ENCODE measurements around the gene FNTB. TPM values are rescaled to one million over a fixed set of nuclear protein-coding genes. Genes with fewer than 3 reads are reported as not detected.

The FNTB gene
- total RNA-seq, 2 donors from 2014 or later, result 17.2 to 21.3 TPM

DNA sequence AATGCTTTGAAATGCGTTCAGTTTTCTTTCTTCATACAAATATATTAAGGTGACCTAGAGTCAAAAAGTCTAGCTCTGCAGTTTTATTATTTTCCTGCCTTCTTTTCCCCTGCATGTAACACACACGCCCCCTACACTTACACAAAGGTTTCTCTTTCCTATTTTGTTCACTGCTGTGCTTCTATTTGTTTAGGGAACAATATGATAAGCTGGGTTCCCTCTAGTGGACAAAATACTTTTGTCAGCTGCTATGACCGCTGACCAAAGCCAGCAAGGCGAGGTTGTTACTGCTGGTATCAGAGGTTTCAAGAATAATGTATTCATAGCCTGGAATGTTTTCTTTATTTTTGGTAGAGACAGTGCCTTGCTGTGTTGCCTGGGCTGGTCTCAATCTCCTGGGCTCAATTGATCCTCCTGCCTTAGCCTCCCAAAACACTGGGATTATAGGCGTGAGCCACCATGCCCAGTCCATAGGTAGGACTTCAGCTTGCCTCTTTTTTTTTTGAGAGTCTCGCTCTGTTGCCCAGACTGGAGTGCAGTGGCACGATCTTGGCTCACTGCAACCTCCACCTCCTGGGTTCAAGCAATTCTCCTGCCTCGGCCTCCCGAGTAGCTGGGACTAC is 33.4 kb downstream of the FNTB start:
- Histone ChIP-seq H3K4me1 (ENCODE audit: control insufficient read depth, insufficient read depth, low read length) (no peaks in the 10 kb centered on the region), H3K4me3 (ENCODE audit: low read length) (no peak overlapping the region), H3K36me3 (ENCODE audit: control insufficient read depth, insufficient read depth, low read length) (peaks cover 14% of the 10 kb centered on the region), H3K27me3 (ENCODE audit: control insufficient read depth, insufficient read depth, low read length, poor library complexity, severe bottlenecking) (no peaks in the 10 kb centered on the region), H3K9me3 (ENCODE audit: control insufficient read depth, low read length) (no peaks in the 10 kb centered on the region), H3K27ac (ENCODE audit: low read depth, low read length) (no peak overlapping the region), H3K9ac (ENCODE audit: extremely low read depth, low read length, poor library complexity, severe bottlenecking) (no peak overlapping the region)
- H3K27ac Mint-ChIP-seq, result no peak overlapping the region
- H3K4me3 Mint-ChIP-seq, result no peak overlapping the region
- H3K36me3 Mint-ChIP-seq (ENCODE audit: low read depth), result peaks cover 22% of the 10 kb centered on the region
- no peaks in the 10 kb centered on the region for H3K27me3 Mint-ChIP-seq (ENCODE audit: insufficient read depth)
- H3K4me1 Mint-ChIP-seq, result peaks cover 3% of the 10 kb centered on the region
- DNase-seq, result peak; percentile 68
- WGBS, 2 experiments (ENCODE audit: insufficient coverage in 1 of 2, insufficient read length in 1 of 2), result 87 to 94% methylated on average over 2 to 9 of the region's 9 CpGs
- TF ChIP-seq, protein P1, sequence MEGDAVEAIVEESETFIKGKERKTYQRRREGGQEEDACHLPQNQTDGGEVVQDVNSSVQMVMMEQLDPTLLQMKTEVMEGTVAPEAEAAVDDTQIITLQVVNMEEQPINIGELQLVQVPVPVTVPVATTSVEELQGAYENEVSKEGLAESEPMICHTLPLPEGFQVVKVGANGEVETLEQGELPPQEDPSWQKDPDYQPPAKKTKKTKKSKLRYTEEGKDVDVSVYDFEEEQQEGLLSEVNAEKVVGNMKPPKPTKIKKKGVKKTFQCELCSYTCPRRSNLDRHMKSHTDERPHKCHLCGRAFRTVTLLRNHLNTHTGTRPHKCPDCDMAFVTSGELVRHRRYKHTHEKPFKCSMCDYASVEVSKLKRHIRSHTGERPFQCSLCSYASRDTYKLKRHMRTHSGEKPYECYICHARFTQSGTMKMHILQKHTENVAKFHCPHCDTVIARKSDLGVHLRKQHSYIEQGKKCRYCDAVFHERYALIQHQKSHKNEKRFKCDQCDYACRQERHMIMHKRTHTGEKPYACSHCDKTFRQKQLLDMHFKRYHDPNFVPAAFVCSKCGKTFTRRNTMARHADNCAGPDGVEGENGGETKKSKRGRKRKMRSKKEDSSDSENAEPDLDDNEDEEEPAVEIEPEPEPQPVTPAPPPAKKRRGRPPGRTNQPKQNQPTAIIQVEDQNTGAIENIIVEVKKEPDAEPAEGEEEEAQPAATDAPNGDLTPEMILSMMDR (conservative IDR thresholded peaks at IDR 0.05), result peak; percentile 71
- H3K9me3 Mint-ChIP-seq, result no peaks in the 10 kb centered on the region

DNA sequence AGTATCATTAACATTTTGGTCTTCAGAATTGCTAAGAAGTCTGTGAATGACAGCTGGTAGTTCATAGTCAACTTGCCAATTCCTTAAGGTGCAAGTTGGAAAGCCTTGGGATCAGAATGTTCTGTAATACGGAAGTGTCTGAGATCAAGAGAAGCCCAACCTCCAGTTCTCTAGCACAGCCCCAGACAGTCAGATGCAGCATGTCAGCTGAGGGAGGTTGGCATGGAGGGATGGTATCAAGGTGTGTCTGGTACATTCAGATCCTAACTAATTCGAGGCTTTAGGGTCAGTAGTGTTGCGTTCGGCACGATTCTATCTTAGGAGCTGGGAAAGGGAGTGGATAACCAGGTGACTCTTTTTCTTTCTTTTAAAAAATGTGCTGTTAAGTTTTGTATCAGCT is 38.3 kb downstream of the FNTB start:
- TF ChIP-seq, protein P1 (conservative IDR thresholded peaks at IDR 0.05), result no peak
- Histone ChIP-seq H3K9me3 (ENCODE audit: control insufficient read depth, low read length) (no peaks in the 10 kb centered on the region), H3K4me3 (ENCODE audit: low read length) (no peak overlapping the region), H3K4me1 (ENCODE audit: control insufficient read depth, insufficient read depth, low read length) (no peaks in the 10 kb centered on the region), H3K27me3 (ENCODE audit: control insufficient read depth, insufficient read depth, low read length, poor library complexity, severe bottlenecking) (no peaks in the 10 kb centered on the region), H3K9ac (ENCODE audit: extremely low read depth, low read length, poor library complexity, severe bottlenecking) (no peak overlapping the region), H3K36me3 (ENCODE audit: control insufficient read depth, insufficient read depth, low read length) (peaks cover 22% of the 10 kb centered on the region), H3K27ac (ENCODE audit: low read depth, low read length) (no peak overlapping the region)
- 96 to 99% methylated on average over 4 to 5 of the region's 5 CpGs for WGBS, 2 experiments (ENCODE audit: insufficient coverage in 1 of 2, insufficient read length in 1 of 2)
- H3K36me3 Mint-ChIP-seq (ENCODE audit: low read depth), result peaks cover 23% of the 10 kb centered on the region
- no peak overlapping the region for H3K4me3 Mint-ChIP-seq
- peaks cover under 1% of the 10 kb centered on the region for H3K4me1 Mint-ChIP-seq
- no peaks in the 10 kb centered on the region for H3K9me3 Mint-ChIP-seq
- DNase-seq, result no peak
- no peak overlapping the region for H3K27ac Mint-ChIP-seq
- H3K27me3 Mint-ChIP-seq (ENCODE audit: insufficient read depth), result no peaks in the 10 kb centered on the region

DNA sequence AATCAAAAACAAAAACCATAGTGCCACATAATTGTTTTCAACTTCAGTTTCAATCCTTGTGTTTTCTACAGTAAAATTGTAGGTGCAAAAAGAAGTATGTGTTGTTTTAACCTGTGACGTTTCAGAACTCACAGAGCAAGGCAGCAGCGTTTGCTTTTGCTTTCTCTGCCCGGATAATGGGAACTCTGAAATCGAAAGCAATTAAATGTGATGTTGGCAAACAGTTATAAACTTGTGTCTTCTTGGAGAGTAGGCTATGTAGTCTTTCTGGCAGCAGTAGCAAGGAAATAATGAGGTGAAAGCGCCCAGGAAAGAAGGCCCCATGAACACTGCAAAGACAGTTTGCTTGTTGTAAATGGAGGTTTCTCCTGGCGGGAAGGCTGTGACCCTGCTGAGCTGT is 39.1 kb downstream of the FNTB start:
- Mint-ChIP-seq H3K27ac (peak overlapping the region; percentile 44), H3K9me3 (no peaks in the 10 kb centered on the region), H3K36me3 (ENCODE audit: low read depth) (peaks cover 27% of the 10 kb centered on the region), H3K27me3 (ENCODE audit: insufficient read depth) (no peaks in the 10 kb centered on the region), H3K4me1 (no peaks in the 10 kb centered on the region), H3K4me3 (no peak overlapping the region)
- H3K27me3 ChIP-seq (ENCODE audit: control insufficient read depth, insufficient read depth, low read length, poor library complexity, severe bottlenecking), result no peaks in the 10 kb centered on the region
- no peak for DNase-seq
- H3K4me3 ChIP-seq (ENCODE audit: low read length), result no peak overlapping the region
- TF ChIP-seq, protein P1 (conservative IDR thresholded peaks at IDR 0.05), result no peak
- H3K9me3 ChIP-seq (ENCODE audit: control insufficient read depth, low read length), result no peaks in the 10 kb centered on the region
- H3K4me1 ChIP-seq (ENCODE audit: control insufficient read depth, insufficient read depth, low read length), result no peaks in the 10 kb centered on the region
- no peak overlapping the region for H3K9ac ChIP-seq (ENCODE audit: extremely low read depth, low read length, poor library complexity, severe bottlenecking)
- no peak overlapping the region for H3K27ac ChIP-seq (ENCODE audit: low read depth, low read length)
- H3K36me3 ChIP-seq (ENCODE audit: control insufficient read depth, insufficient read depth, low read length), result peaks cover 26% of the 10 kb centered on the region
- WGBS, 2 experiments (ENCODE audit: insufficient coverage in 1 of 2, insufficient read length in 1 of 2), result 89 to 98% methylated on average over 4 to 6 of the region's 6 CpGs

Data from endodermal cell (in vitro differentiated cells).